Smooth muscle cell (in vitro differentiated cells): ENCODE results near the gene FBXO11. TPM values are rescaled to one million over a fixed set of nuclear protein-coding genes. Genes with fewer than 3 reads are reported as not detected.

Experiments
- DNase-seq: peaks from one replicate; lab custom pipeline; 2025; ENCODE audit not compliant: unreplicated experiment; lab: John Stamatoyannopoulos, UW
- H2AFZ ChIP-seq: fragments of 200-600 bp; sonication (generic); 2 replicates; pipeline ENCODE4 v1.6.0; 2016; ENCODE audit warnings: antibody characterized with exemption, low read depth, mild to moderate bottlenecking
- H3F3A ChIP-seq: fragments of 200-600 bp; sonication (generic); 2 replicates; pipeline ENCODE4 v1.6.0; 2017; ENCODE audit warnings: antibody characterized with exemption, low read depth
- H3K27ac ChIP-seq: fragments of 200-600 bp; sonication (generic); 2 replicates; pipeline ENCODE4 v1.5.1; 2016; ENCODE audit warnings: low read depth, mild to moderate bottlenecking
- H3K27me3 ChIP-seq: fragments of 200-600 bp; sonication (generic); 2 replicates; pipeline ENCODE4 v1.6.1; 2016; ENCODE audit warnings: low read depth, mild to moderate bottlenecking
- H3K36me3 ChIP-seq: fragments of 200-600 bp; sonication (generic); 2 replicates; pipeline ENCODE4 v1.5.1; 2016; ENCODE audit warnings: low read depth
- H3K4me1 ChIP-seq: fragments of 200-600 bp; sonication (generic); 2 replicates; pipeline ENCODE4 v1.5.1; 2016; ENCODE audit warnings: low read depth
- H3K4me2 ChIP-seq: fragments of 200-600 bp; sonication (generic); 2 replicates; pipeline ENCODE4 v1.6.0; 2016; ENCODE audit warnings: mild to moderate bottlenecking
- H3K4me3 ChIP-seq: fragments of 200-600 bp; sonication (generic); 2 replicates; pipeline ENCODE4 v1.5.1; 2016; ENCODE audit warnings: mild to moderate bottlenecking
- H3K79me2 ChIP-seq: fragments of 200-600 bp; sonication (generic); 2 replicates; pipeline ENCODE4 v1.6.0; 2016; ENCODE audit warnings: low read depth, mild to moderate bottlenecking
- H3K9ac ChIP-seq: fragments of 200-600 bp; sonication (generic); 2 replicates; pipeline ENCODE4 v1.6.0; 2016; ENCODE audit warnings: low read depth
- H3K9me3 ChIP-seq: fragments of 200-600 bp; sonication (generic); replicated peaks from 2 replicates; pipeline ENCODE4 v1.5.1; 2016; ENCODE audit warnings: low read depth
- H4K20me1 ChIP-seq: fragments of 200-600 bp; sonication (generic); 2 replicates; pipeline ENCODE4 v1.6.0; 2016; ENCODE audit warnings: low read depth
- CTCF ChIP-seq: fragments of 200-600 bp; sonication (generic); IDR thresholded peaks from 2 replicates; pipeline ENCODE4 v1.5.1; 2017; ENCODE audit warnings: borderline replicate concordance, mild to moderate bottlenecking, antibody characterized with exemption; ENCODE audit not compliant: insufficient read depth, poor library complexity, severe bottlenecking
- WGBS: methylation state at CpG from one replicate; pipeline ENCODE4 v1.1.7; 2016; ENCODE audit warnings: low lambda C conversion rate; 5-methylcytosine and 5-hydroxymethylcytosine counted together
- polyA plus RNA-seq: library from polyadenylated mRNA; unstranded; fragments of >200 nt; fragmentation: Nextera tagmentation; extraction: Ambion mirVana; gene quantifications from 2 replicates; pipeline ENCODE4 v1.2.1, GENCODE V29; 2016
- total RNA-seq: library from RNA; depleted of rRNA; stranded (reverse); fragments of >200 nt; gene quantifications from 2 replicates; pipeline ENCODE4 v1.2.3, GENCODE V29; 2014

Gene FBXO11
- total and polyA plus RNA-seq, 2 experiments from 2014 or later = 23.1 to 41.9 TPM

- H3K36me3 ChIP-seq = no peaks in the 10 kb centered on the region
- no peak for TF ChIP-seq CTCF
- peak overlapping the region; percentile 69 for H3K4me3 ChIP-seq
- H3K4me1 ChIP-seq = peaks cover 14% of the 10 kb centered on the region
- H3K4me2 ChIP-seq = peak overlapping the region; percentile 96
- DNase-seq = no peak
- peak overlapping the region; percentile 82 for H3K9ac ChIP-seq
- peak overlapping the region; percentile 84 for H3K27ac ChIP-seq
- WGBS = 5% methylated on average over 28 of the region's 28 CpGs
- peaks cover 57% of the 10 kb centered on the region for H4K20me1 ChIP-seq
- no peaks in the 10 kb centered on the region for H3K27me3 ChIP-seq
- H3K9me3 ChIP-seq = no peaks in the 10 kb centered on the region
- peaks cover 20% of the 10 kb centered on the region for H3F3A ChIP-seq
- peaks cover 53% of the 10 kb centered on the region for H3K79me2 ChIP-seq
- H2AFZ ChIP-seq = no peak overlapping the region
These were observed 121.9 kb downstream of the FBXO11 start for GRCh38 chr2:47784352-47784851.

- Histone ChIP-seq H3F3A (peaks cover 20% of the 10 kb centered on the region), H3K9me3 (no peaks in the 10 kb centered on the region), H3K79me2 (peaks cover 46% of the 10 kb centered on the region), H4K20me1 (peaks cover 50% of the 10 kb centered on the region), H3K36me3 (no peaks in the 10 kb centered on the region), H2AFZ (peak overlapping the region; percentile 38), H3K4me3 (peak overlapping the region; percentile 69), H3K4me2 (peak overlapping the region; percentile 96), H3K9ac (peak overlapping the region; percentile 82), H3K27me3 (no peaks in the 10 kb centered on the region), H3K27ac (peak overlapping the region; percentile 84), H3K4me1 (peaks cover 14% of the 10 kb centered on the region)
- WGBS = 0% methylated on average over 34 of the region's 71 CpGs
- DNase-seq = peak; percentile 87
- TF ChIP-seq CTCF = no peak
These were observed 122.6 kb downstream of the FBXO11 start for GRCh38 chr2:47783486-47784351.

- Histone ChIP-seq H2AFZ (peak within 1 kb of the TSS; percentile 92), H3K4me2 (peak within 1 kb of the TSS; percentile 96), H3F3A (peaks cover 20% of the 10 kb centered on the region), H3K4me3 (peak within 1 kb of the TSS; percentile 69), H3K9me3 (no peaks in the 10 kb centered on the region), H4K20me1 (peaks cover 41% of the 10 kb centered on the region), H3K4me1 (peaks cover 14% of the 10 kb centered on the region), H3K9ac (peak within 1 kb of the TSS; percentile 89), H3K27me3 (no peaks in the 10 kb centered on the region), H3K36me3 (no peaks in the 10 kb centered on the region), H3K79me2 (peaks cover 38% of the 10 kb centered on the region), H3K27ac (peak within 1 kb of the TSS; percentile 85)
- TF ChIP-seq CTCF = no peak
- WGBS = under 1% methylated on average over 66 of the region's 98 CpGs
- DNase-seq = peak; percentile 90
These were observed 123.4 kb downstream of the FBXO11 start, which contains the start of gene MSH6 for GRCh38 chr2:47782671-47783485. Gene MSH6 (plus strand): TSS chr2:47783145. CDS start chr2:47783234, 89 bp downstream.
